HepG2 (cell line): ENCODE data around the gene PTGR1. TPM values are rescaled to one million over a fixed set of nuclear protein-coding genes. Genes with fewer than 3 reads are reported as not detected.
A peak's percentile ranks its signal among the peaks of the same experiment; 100 is the strongest.

Experiments
- ATF2 ChIP-seq: sonication (generic); formaldehyde crosslinking; IDR thresholded peaks from 2 replicates; pipeline ENCODE4 v1.4.0; 2020; ENCODE audit warnings: missing genetic modification reagents
- CBX2 ChIP-seq, 2 experiments: fragments of 200-600 bp in 1 of 2; sonication (generic); formaldehyde crosslinking in 1 of 2; IDR thresholded peaks; 2 replicates each; pipeline versions ENCODE4 v1.7.0 to v1.8.1; 2018 to 2022; ENCODE audit warnings: low read depth in 2 of 2, low read length in 1 of 2, mild to moderate bottlenecking in 1 of 2, missing genetic modification reagents in 1 of 2
- CTCF ChIP-seq: sonication (generic); formaldehyde crosslinking; IDR thresholded peaks from 2 replicates; pipeline ENCODE4 v1.5.0; 2020; ENCODE audit warnings: mild to moderate bottlenecking, missing genetic modification reagents, moderate library complexity
- DZIP1 ChIP-seq: sonication (generic); formaldehyde crosslinking; IDR thresholded peaks from 2 replicates; pipeline ENCODE4 v1.5.0; 2020; ENCODE audit warnings: mild to moderate bottlenecking, missing genetic modification reagents
- HNF1A ChIP-seq, 2 experiments: sonication (generic) in 1 of 2; formaldehyde crosslinking in 1 of 2; IDR thresholded peaks; 2 replicates each; pipeline versions ENCODE4 v1.4.0 to v1.6.1; 2016 to 2020; ENCODE audit warnings: borderline replicate concordance in 1 of 2, low read depth in 1 of 2, mild to moderate bottlenecking in 1 of 2, missing genetic modification reagents in 1 of 2
- NFKB2 ChIP-seq: sonication (generic); formaldehyde crosslinking; IDR thresholded peaks from 2 replicates; pipeline ENCODE4 v1.4.0; 2020; ENCODE audit warnings: missing genetic modification reagents, borderline replicate concordance
- PHF5A ChIP-seq: IDR thresholded peaks from one replicate; pipeline ENCODE4 v1.6.1; 2018; ENCODE audit warnings: low read depth, missing genetic modification reagents; ENCODE audit not compliant: unreplicated experiment
- SATB2 ChIP-seq: sonication (generic); formaldehyde crosslinking; IDR thresholded peaks from 2 replicates; pipeline ENCODE4 v1.5.0; 2020; ENCODE audit warnings: missing genetic modification reagents
- ZBTB43 ChIP-seq: sonication (generic); formaldehyde crosslinking; conservative IDR thresholded peaks from 2 replicates; pipeline ENCODE4 v1.4.0; 2020; ENCODE audit warnings: missing genetic modification reagents
- ZNF670 ChIP-seq: sonication (generic); formaldehyde crosslinking; IDR thresholded peaks from 2 replicates; pipeline ENCODE4 v1.8.0; 2022; ENCODE audit warnings: mild to moderate bottlenecking, missing genetic modification reagents, borderline replicate concordance
- ZNF678 ChIP-seq: sonication (generic); formaldehyde crosslinking; IDR thresholded peaks from 2 replicates; pipeline ENCODE4 v1.4.0; 2020; ENCODE audit warnings: mild to moderate bottlenecking, missing genetic modification reagents
- ZNF782 ChIP-seq: sonication (generic); formaldehyde crosslinking; IDR thresholded peaks from 2 replicates; pipeline ENCODE4 v1.4.0; 2020; ENCODE audit warnings: missing genetic modification reagents, mild to moderate bottlenecking, borderline replicate concordance
- ZNF816 ChIP-seq: sonication (generic); formaldehyde crosslinking; IDR thresholded peaks from 2 replicates; pipeline ENCODE4 v1.8.0; 2022; ENCODE audit warnings: missing genetic modification reagents, mild to moderate bottlenecking, borderline replicate concordance
- ZNF883 ChIP-seq: sonication (generic); formaldehyde crosslinking; IDR thresholded peaks from 2 replicates; pipeline ENCODE4 v1.5.1; 2020; ENCODE audit warnings: mild to moderate bottlenecking, missing genetic modification reagents; ENCODE audit errors: not compliant biosample characterization
- polyA plus RNA-seq, 8 experiments: library from polyadenylated mRNA; depleted of rRNA in 3 of 8; stranded (reverse) in 7 of 8; unstranded in 1 of 8; fragments of >200 nt; fragmentation: Illumina TruSeq in 4 of 8; extraction: Trizol in 4 of 8; gene quantifications; 2 replicates each; pipeline versions ENCODE4 v1.2.1 to v1.2.3, GENCODE V29; 2011 to 2016; ENCODE audit warnings: low read depth in 4 of 8, missing spikeins in 1 of 8, mixed read lengths in 1 of 8; ENCODE audit not compliant: insufficient read depth in 1 of 8
- total RNA-seq, 5 experiments: library from RNA; depleted of rRNA; stranded (reverse); fragments of >200 nt; fragmentation: Illumina TruSeq; extraction: Trizol; gene quantifications; 2 replicates each; pipeline ENCODE4 v1.2.3, GENCODE V29; 2016; ENCODE audit warnings: low read depth in 1 of 5

PTGR1 gene
- total and polyA plus RNA-seq, 2 of the 13 experiments (the other 11 are each of a cell fraction or from before 2014, with no cell fraction given): 6.0 to 15.8 TPM

GRCh38 chr9:111597852-111598732, 1.4 kb downstream of the PTGR1 start (continued):
- peak; percentile 48; the same call in 1 of the 2 replicates for TF ChIP-seq NFKB2 (CRISPR knock-in tag)
- TF ChIP-seq ZNF816 (CRISPR knock-in tag): peak; percentile 37; the same call in 1 of the 2 replicates
- TF ChIP-seq ZNF782: no peak
- no peak for TF ChIP-seq CBX2 (IDR thresholded peaks at IDR 0.05; ENCODE audit: low read depth, low read length)
- no peak for TF ChIP-seq CBX2 (CRISPR knock-in tag; IDR thresholded peaks at IDR 0.05; ENCODE audit: low read depth)
- TF ChIP-seq ATF2 (CRISPR knock-in tag): no peak
- TF ChIP-seq ZNF678 (CRISPR knock-in tag): no peak
- TF ChIP-seq ZNF883 (CRISPR knock-in tag): peak; percentile 35
- no peak for TF ChIP-seq DZIP1 (CRISPR knock-in tag)
- 0 out of 2 replicates have a peak, but pooled peaks have one; percentile 31 for TF ChIP-seq ZBTB43 (CRISPR knock-in tag)
- no peak for TF ChIP-seq PHF5A (CRISPR knock-in tag)
- TF ChIP-seq ZNF670: 0 out of 2 replicates have a peak, but pooled peaks have one; percentile 40
- peak; percentile 73 for TF ChIP-seq CTCF
- no peak for TF ChIP-seq HNF1A (IDR thresholded peaks at IDR 0.05; ENCODE audit: low read depth)
- TF ChIP-seq HNF1A (CRISPR knock-in tag; IDR thresholded peaks at IDR 0.05; ENCODE audit: borderline replicate concordance): no peak
- TF ChIP-seq SATB2 (CRISPR knock-in tag): no peak
